GM12892 (cell line): ENCODE results near the gene CACHD1.

ENCODE experiments used
- DNase-seq: peaks from one replicate; pipeline ENCODE4 v3.0.0; 2011; ENCODE audit not compliant: insufficient read length
- FAIRE-seq: peaks from 2 replicates; lab custom pipeline; 2011; peaks lifted over from hg19 to GRCh38; lab: Jason Lieb, UNC
- POLR2A ChIP-seq: IDR thresholded peaks from 2 replicates; pipeline ENCODE4 v1.6.1; 2011; ENCODE audit warnings: low read depth, low read length, control low read depth
- POLR2AphosphoS5 ChIP-seq: IDR thresholded peaks from 2 replicates; pipeline ENCODE4 v1.6.1; 2011; ENCODE audit warnings: low read depth, low read length, control low read depth
- TAF1 ChIP-seq: IDR thresholded peaks from 2 replicates; pipeline ENCODE4 v1.6.1; 2011; ENCODE audit warnings: low read depth, mild to moderate bottlenecking, control low read depth, low read length, borderline replicate concordance

Gene CACHD1

GRCh38 chr1:64570267-64570855, 100.4 kb downstream of the CACHD1 start:
- TF ChIP-seq POLR2AphosphoS5: no peak
- TF ChIP-seq TAF1: no peak
- TF ChIP-seq POLR2A: no peak
- FAIRE-seq (no peak), DNase-seq (no peak)

- DNase-seq: no peak
- TF ChIP-seq TAF1 (no peak), POLR2AphosphoS5 (no peak), POLR2A (no peak)
- no peak for FAIRE-seq
Measured at GRCh38 chr1:64572222-64572900, 102.4 kb downstream of the CACHD1 start.

- TF ChIP-seq POLR2AphosphoS5 (no peak), TAF1 (no peak), POLR2A (no peak)
- FAIRE-seq (no peak), DNase-seq (no peak)
Measured at GRCh38 chr1:64574301-64574700, 104.4 kb downstream of the CACHD1 start.

GRCh38 chr1:64575881-64576676, 106.2 kb downstream of the CACHD1 start:
- no peak for TF ChIP-seq TAF1
- TF ChIP-seq POLR2AphosphoS5: no peak
- TF ChIP-seq POLR2A: no peak
- FAIRE-seq (no peak), DNase-seq (no peak)

GRCh38 chr1:64578270-64578973, 108.5 kb downstream of the CACHD1 start:
- FAIRE-seq (no peak), DNase-seq (no peak)
- no peak for TF ChIP-seq TAF1
- no peak for TF ChIP-seq POLR2A
- TF ChIP-seq POLR2AphosphoS5: no peak

- DNase-seq (no peak), FAIRE-seq (no peak)
- no peak for TF ChIP-seq POLR2AphosphoS5
- TF ChIP-seq TAF1: no peak
- TF ChIP-seq POLR2A: no peak
Measured at GRCh38 chr1:64579767-64580166, 109.8 kb downstream of the CACHD1 start.

GRCh38 chr1:64581135-64581842, 111.4 kb downstream of the CACHD1 start:
- FAIRE-seq: no peak
- TF ChIP-seq POLR2AphosphoS5 (no peak), TAF1 (no peak), POLR2A (no peak)
- no peak for DNase-seq

GRCh38 chr1:64581843-64582185, 111.9 kb downstream of the CACHD1 start:
- no peak for DNase-seq
- FAIRE-seq: no peak
- TF ChIP-seq TAF1 (no peak), POLR2A (no peak), POLR2AphosphoS5 (no peak)

- FAIRE-seq (no peak), DNase-seq (no peak)
- TF ChIP-seq POLR2A (no peak), TAF1 (no peak), POLR2AphosphoS5 (no peak)
Measured at GRCh38 chr1:64584479-64584878, 114.5 kb downstream of the CACHD1 start.

- TF ChIP-seq POLR2A (no peak), TAF1 (no peak), POLR2AphosphoS5 (no peak)
- DNase-seq (no peak), FAIRE-seq (no peak)
Measured at GRCh38 chr1:64588876-64589275, 118.9 kb downstream of the CACHD1 start.
